HepG2 (cell line): ENCODE measurements around the gene ZNF25. TPM values are rescaled to one million over a fixed set of nuclear protein-coding genes. Genes with fewer than 3 reads are reported as not detected.

ENCODE experiments used
- CCAR2 ChIP-seq: fragments of 200-400 bp; formaldehyde crosslinking; optimal IDR thresholded peaks from 2 replicates; pipeline ENCODE3; 2018; ENCODE audit warnings: low read depth, mild to moderate bottlenecking, low read length, moderate library complexity
- CCDC6 ChIP-seq: sonication (generic); formaldehyde crosslinking; IDR thresholded peaks from 2 replicates; pipeline ENCODE4 v1.8.1; 2022; ENCODE audit warnings: mild to moderate bottlenecking, missing genetic modification reagents, moderate library complexity
- FOXM1 ChIP-seq: sonication (generic); formaldehyde crosslinking; IDR thresholded peaks from 2 replicates; pipeline ENCODE4 v1.5.0; 2020; ENCODE audit warnings: missing genetic modification reagents
- GPN1 ChIP-seq: sonication (generic); formaldehyde crosslinking; IDR thresholded peaks from 2 replicates; pipeline ENCODE4 v1.5.1; 2020; ENCODE audit warnings: missing genetic modification reagents, borderline replicate concordance
- HNRNPUL1 ChIP-seq: fragments of 200-400 bp; formaldehyde crosslinking; IDR thresholded peaks from 2 replicates; pipeline ENCODE4 v1.6.1; 2017; ENCODE audit warnings: low read depth, mild to moderate bottlenecking, low read length, moderate library complexity
- JUN ChIP-seq: sonication (generic); formaldehyde crosslinking; IDR thresholded peaks from 2 replicates; pipeline ENCODE4 v1.4.0; 2020; ENCODE audit warnings: mild to moderate bottlenecking, missing genetic modification reagents
- JUND ChIP-seq: sonication (generic); formaldehyde crosslinking; IDR thresholded peaks from 2 replicates; pipeline ENCODE4 v1.8.0; 2022; ENCODE audit warnings: mild to moderate bottlenecking, missing genetic modification reagents
- KAT7 ChIP-seq: IDR thresholded peaks from 2 replicates; pipeline ENCODE4 v1.6.1; 2018; ENCODE audit warnings: borderline replicate concordance, missing compliant biosample characterization
- KDM4B ChIP-seq: sonication (generic); formaldehyde crosslinking; IDR thresholded peaks from 2 replicates; pipeline ENCODE4 v1.4.0; 2020; ENCODE audit warnings: missing genetic modification reagents
- KLF16 ChIP-seq, 2 experiments: sonication (generic) in 1 of 2; formaldehyde crosslinking in 1 of 2; IDR thresholded peaks; 2 replicates each; pipeline versions ENCODE4 v1.6.1 to v1.8.0; 2016 to 2023; ENCODE audit warnings: missing genetic modification reagents in 2 of 2, missing compliant biosample characterization in 1 of 2
- MTF1 ChIP-seq: sonication (generic); formaldehyde crosslinking; IDR thresholded peaks from 2 replicates; pipeline ENCODE4 v1.5.0; 2020; ENCODE audit warnings: missing genetic modification reagents
- NCOA2 ChIP-seq: sonication (generic); formaldehyde crosslinking; IDR thresholded peaks from 2 replicates; pipeline ENCODE4 v1.8.0; 2022; ENCODE audit warnings: inconsistent platforms
- NFKBIZ ChIP-seq: IDR thresholded peaks from 2 replicates; pipeline ENCODE4 v1.6.1; 2018; ENCODE audit warnings: missing genetic modification reagents, missing compliant biosample characterization
- SMARCE1 ChIP-seq: fragments of 450-650 bp; IDR thresholded peaks from 2 replicates; pipeline ENCODE4 v1.6.1; 2017; ENCODE audit warnings: borderline replicate concordance
- TAF15 ChIP-seq: fragments of 200-400 bp; formaldehyde crosslinking; IDR thresholded peaks from one replicate; pipeline ENCODE4 v1.6.1; 2018; ENCODE audit warnings: mild to moderate bottlenecking, low read depth, low read length; ENCODE audit not compliant: poor library complexity, severe bottlenecking
- THAP11 ChIP-seq: IDR thresholded peaks from 2 replicates; pipeline ENCODE4 v1.6.1; 2016; ENCODE audit warnings: missing biosample characterization, missing genetic modification reagents
- TOPORS ChIP-seq: sonication (generic); formaldehyde crosslinking; IDR thresholded peaks from 2 replicates; pipeline ENCODE4 v1.8.0; 2023; ENCODE audit warnings: mild to moderate bottlenecking, missing genetic modification reagents
- ZNF3 ChIP-seq: IDR thresholded peaks from 2 replicates; pipeline ENCODE4 v1.7.0; 2017; ENCODE audit warnings: inconsistent platforms
- ZNF512 ChIP-seq: sonication (generic); formaldehyde crosslinking; IDR thresholded peaks from 2 replicates; pipeline ENCODE4 v1.4.0; 2020; ENCODE audit warnings: mild to moderate bottlenecking, missing genetic modification reagents
- ZNF546 ChIP-seq: sonication (generic); formaldehyde crosslinking; conservative IDR thresholded peaks from 2 replicates; pipeline ENCODE4 v1.8.1; 2023; ENCODE audit warnings: mild to moderate bottlenecking, missing genetic modification reagents
- ZNF569 ChIP-seq: sonication (generic); formaldehyde crosslinking; IDR thresholded peaks from 2 replicates; pipeline ENCODE4 v1.5.0; 2020; ENCODE audit warnings: mild to moderate bottlenecking, missing genetic modification reagents, moderate library complexity, borderline replicate concordance
- ZNF572 ChIP-seq: sonication (generic); formaldehyde crosslinking; IDR thresholded peaks from 2 replicates; pipeline ENCODE4 v1.5.1; 2020; ENCODE audit warnings: mild to moderate bottlenecking, missing genetic modification reagents
- ZNF589 ChIP-seq: sonication (generic); formaldehyde crosslinking; conservative IDR thresholded peaks from 2 replicates; pipeline ENCODE4 v1.8.0; 2022; ENCODE audit warnings: mild to moderate bottlenecking, moderate library complexity, missing genetic modification reagents
- ZNF780A ChIP-seq: sonication (generic); formaldehyde crosslinking; IDR thresholded peaks from 2 replicates; pipeline ENCODE4 v1.8.0; 2022; ENCODE audit warnings: mild to moderate bottlenecking, missing genetic modification reagents, moderate library complexity
- ZNF782 ChIP-seq: sonication (generic); formaldehyde crosslinking; IDR thresholded peaks from 2 replicates; pipeline ENCODE4 v1.4.0; 2020; ENCODE audit warnings: missing genetic modification reagents, mild to moderate bottlenecking, borderline replicate concordance
- polyA plus RNA-seq, 8 experiments: library from polyadenylated mRNA; depleted of rRNA in 3 of 8; stranded (reverse) in 7 of 8; unstranded in 1 of 8; fragments of >200 nt; fragmentation: Illumina TruSeq in 4 of 8; extraction: Trizol in 4 of 8; gene quantifications; 2 replicates each; pipeline versions ENCODE4 v1.2.1 to v1.2.3, GENCODE V29; 2011 to 2016; ENCODE audit warnings: low read depth in 4 of 8, missing spikeins in 1 of 8, mixed read lengths in 1 of 8; ENCODE audit not compliant: insufficient read depth in 1 of 8
- total RNA-seq, 5 experiments: library from RNA; depleted of rRNA; stranded (reverse); fragments of >200 nt; fragmentation: Illumina TruSeq; extraction: Trizol; gene quantifications; 2 replicates each; pipeline ENCODE4 v1.2.3, GENCODE V29; 2016; ENCODE audit warnings: low read depth in 1 of 5
- TF ChIP-seq, protein P1 (sequence below): sonication (generic); formaldehyde crosslinking; IDR thresholded peaks from 2 replicates; pipeline ENCODE4; 2020; ENCODE audit warnings: missing genetic modification reagents, mild to moderate bottlenecking, borderline replicate concordance
- TF ChIP-seq, protein P2 (sequence below): sonication (generic); formaldehyde crosslinking; IDR thresholded peaks from 2 replicates; pipeline ENCODE4 v1.4.0; 2020; ENCODE audit warnings: mild to moderate bottlenecking, missing genetic modification reagents

Gene ZNF25
- total and polyA plus RNA-seq, 2 of the 13 experiments (the other 11 are each of a cell fraction or from before 2014, with no cell fraction given): 1.4 to 1.5 TPM

DNA sequence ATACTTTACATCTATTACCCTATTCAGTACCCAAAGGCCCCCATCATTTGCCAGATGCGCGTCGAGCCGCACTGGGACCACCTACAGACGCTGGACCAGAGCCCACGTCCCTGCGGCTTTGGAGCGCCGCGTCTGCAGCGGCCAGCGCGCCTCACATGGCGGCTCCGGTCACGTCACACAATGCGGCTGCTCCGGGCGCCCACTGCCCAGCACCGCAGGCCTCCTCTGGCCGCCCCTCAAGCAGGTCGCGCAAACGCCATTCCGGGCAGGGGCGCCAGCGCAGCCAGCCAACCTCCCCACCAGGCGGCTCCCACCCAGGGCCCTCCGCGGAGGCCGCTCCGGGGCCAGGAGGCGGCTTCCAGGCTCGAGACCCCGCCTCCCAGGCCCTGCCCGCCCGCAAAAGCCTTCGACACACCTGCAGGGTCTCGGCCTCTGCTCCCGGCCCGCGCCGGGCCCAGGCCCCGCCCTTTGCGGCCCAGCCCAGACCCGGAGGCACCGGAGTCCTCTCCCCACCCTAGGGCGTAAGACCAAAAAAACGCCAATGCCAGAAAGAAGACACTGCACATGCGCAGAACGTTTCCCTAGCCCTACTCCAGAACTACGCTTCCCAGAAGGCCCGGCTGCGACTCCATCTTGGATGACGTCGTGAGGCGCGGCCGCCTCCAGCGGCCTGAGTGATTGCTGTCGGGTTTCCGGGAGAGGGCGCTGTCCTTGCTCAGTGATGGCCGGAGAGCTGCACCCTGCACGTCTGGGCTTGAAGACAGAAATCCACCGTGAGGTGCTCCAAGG lies at the start of gene ZNF25 (continued):
- no peak for TF ChIP-seq ZNF780A (CRISPR knock-in tag)
- TF ChIP-seq, protein P1, sequence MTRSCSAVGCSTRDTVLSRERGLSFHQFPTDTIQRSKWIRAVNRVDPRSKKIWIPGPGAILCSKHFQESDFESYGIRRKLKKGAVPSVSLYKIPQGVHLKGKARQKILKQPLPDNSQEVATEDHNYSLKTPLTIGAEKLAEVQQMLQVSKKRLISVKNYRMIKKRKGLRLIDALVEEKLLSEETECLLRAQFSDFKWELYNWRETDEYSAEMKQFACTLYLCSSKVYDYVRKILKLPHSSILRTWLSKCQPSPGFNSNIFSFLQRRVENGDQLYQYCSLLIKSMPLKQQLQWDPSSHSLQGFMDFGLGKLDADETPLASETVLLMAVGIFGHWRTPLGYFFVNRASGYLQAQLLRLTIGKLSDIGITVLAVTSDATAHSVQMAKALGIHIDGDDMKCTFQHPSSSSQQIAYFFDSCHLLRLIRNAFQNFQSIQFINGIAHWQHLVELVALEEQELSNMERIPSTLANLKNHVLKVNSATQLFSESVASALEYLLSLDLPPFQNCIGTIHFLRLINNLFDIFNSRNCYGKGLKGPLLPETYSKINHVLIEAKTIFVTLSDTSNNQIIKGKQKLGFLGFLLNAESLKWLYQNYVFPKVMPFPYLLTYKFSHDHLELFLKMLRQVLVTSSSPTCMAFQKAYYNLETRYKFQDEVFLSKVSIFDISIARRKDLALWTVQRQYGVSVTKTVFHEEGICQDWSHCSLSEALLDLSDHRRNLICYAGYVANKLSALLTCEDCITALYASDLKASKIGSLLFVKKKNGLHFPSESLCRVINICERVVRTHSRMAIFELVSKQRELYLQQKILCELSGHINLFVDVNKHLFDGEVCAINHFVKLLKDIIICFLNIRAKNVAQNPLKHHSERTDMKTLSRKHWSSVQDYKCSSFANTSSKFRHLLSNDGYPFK (CRISPR knock-in tag): peak; percentile 65; the same call in 1 of the 2 replicates
- TF ChIP-seq CCDC6: peak; percentile 39; the same call in 1 of the 2 replicates
- TF ChIP-seq NCOA2 (CRISPR knock-in tag): no peak
- peak; percentile 84; the same call in 1 of the 2 replicates for TF ChIP-seq ZNF546
- TF ChIP-seq TAF15: no peak
- peak in 1 of 2 experiments; percentile 79; a peak in 1 of 4 replicates for TF ChIP-seq KLF16 (CRISPR knock-in tag; IDR thresholded peaks at IDR 0.05)
- TF ChIP-seq ZNF589: peak; percentile 74; the same call in 1 of the 2 replicates
- TF ChIP-seq JUN (CRISPR knock-in tag): 0 out of 2 replicates have a peak, but pooled peaks have one; percentile 40
- TF ChIP-seq HNRNPUL1: no peak
- no peak for TF ChIP-seq ZNF3 (CRISPR knock-in tag)
- no peak for TF ChIP-seq KDM4B
- no peak for TF ChIP-seq FOXM1
- TF ChIP-seq ZNF512 (CRISPR knock-in tag): no peak
- TF ChIP-seq THAP11 (CRISPR knock-in tag): peak; percentile 99
- TF ChIP-seq NFKBIZ: peak; percentile 55; the same call in 1 of the 2 replicates
- TF ChIP-seq KAT7 (CRISPR knock-in tag): no peak; the same call in 1 of the 2 replicates
- TF ChIP-seq ZNF782 (CRISPR knock-in tag): 0 out of 2 replicates have a peak, but pooled peaks have one; percentile 35
- no peak; the same call in 1 of the 2 replicates for TF ChIP-seq TOPORS
- TF ChIP-seq MTF1 (CRISPR knock-in tag): 0 out of 2 replicates have a peak, but pooled peaks have one; percentile 59
- TF ChIP-seq, protein P2, sequence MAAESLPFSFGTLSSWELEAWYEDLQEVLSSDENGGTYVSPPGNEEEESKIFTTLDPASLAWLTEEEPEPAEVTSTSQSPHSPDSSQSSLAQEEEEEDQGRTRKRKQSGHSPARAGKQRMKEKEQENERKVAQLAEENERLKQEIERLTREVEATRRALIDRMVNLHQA (CRISPR knock-in tag): no peak
- no peak for TF ChIP-seq SMARCE1
- TF ChIP-seq GPN1 (CRISPR knock-in tag): peak; percentile 72; the same call in 1 of the 2 replicates
- no peak for TF ChIP-seq CCAR2
- TF ChIP-seq ZNF572 (CRISPR knock-in tag): no peak
- TF ChIP-seq ZNF569 (CRISPR knock-in tag): no peak; the same call in 1 of the 2 replicates
- peak; percentile 42; the same call in 1 of the 2 replicates for TF ChIP-seq JUND
